H1 (cell line): Measurements from ENCODE around the gene CRP. TPM values are rescaled to one million over a fixed set of nuclear protein-coding genes. Genes with fewer than 3 reads are reported as not detected.

ENCODE experiments used
- CTCF ChIA-PET: fragments of 300-600 bp; sonication (Branson Sonifier 250); formaldehyde crosslinking; loops from one replicate; lab custom pipeline; 2021; ENCODE audit not compliant: partially characterized antibody; lab: Charles Lee
- POLR2A ChIA-PET: fragments of 300-600 bp; sonication (Branson Sonifier 250); formaldehyde crosslinking; loops from one replicate; lab custom pipeline; 2021; ENCODE audit warnings: inconsistent platforms; ENCODE audit not compliant: partially characterized antibody; lab: Charles Lee
- DNase-seq, 2 experiments: peaks; one replicate each; pipeline versions ENCODE4 v3.0.0 to v3.0.0-alpha.2; 2010 to 2022; ENCODE audit warnings: low spot score in 2 of 2, low read depth in 1 of 2, mixed read lengths in 1 of 2
- FAIRE-seq: peaks from 2 replicates; lab custom pipeline; 2011; peaks lifted over from hg19 to GRCh38; lab: Jason Lieb, UNC
- H2AFZ ChIP-seq: 2 replicates; pipeline ENCODE4 v1.8.1; 2012; ENCODE audit warnings: low read length, inconsistent platforms
- H2AK5ac ChIP-seq: 2 replicates; pipeline ENCODE4 v1.6.1; 2013; ENCODE audit warnings: low read depth, low read length
- H2BK120ac ChIP-seq: replicated peaks from 2 replicates; pipeline ENCODE3; 2013; ENCODE audit warnings: low read depth, low read length, inconsistent platforms
- H2BK12ac ChIP-seq: 2 replicates; pipeline ENCODE4 v1.6.1; 2013; ENCODE audit warnings: low read depth, low read length
- H2BK15ac ChIP-seq: 2 replicates; pipeline ENCODE4 v1.6.1; 2013; ENCODE audit warnings: low read length
- H2BK20ac ChIP-seq: 2 replicates; pipeline ENCODE4 v1.6.1; 2013; ENCODE audit warnings: low read length
- H2BK5ac ChIP-seq: 2 replicates; pipeline ENCODE4 v1.6.1; 2013; ENCODE audit warnings: low read depth, low read length
- H3K14ac ChIP-seq: 2 replicates; pipeline ENCODE4 v1.6.1; 2013; ENCODE audit warnings: inconsistent platforms; ENCODE audit not compliant: insufficient read length
- H3K18ac ChIP-seq: 2 replicates; pipeline ENCODE4 v1.6.1; 2013; ENCODE audit warnings: low read length; ENCODE audit errors: extremely low read depth
- H3K23ac ChIP-seq: 2 replicates; pipeline ENCODE4 v1.6.1; 2013; ENCODE audit warnings: inconsistent platforms; ENCODE audit not compliant: insufficient read length
- H3K23me2 ChIP-seq: 2 replicates; pipeline ENCODE4 v1.6.1; 2013; ENCODE audit warnings: low read depth, low read length
- H3K27ac ChIP-seq: 2 replicates; pipeline ENCODE4 v1.6.1; 2011; ENCODE audit warnings: low read depth, low read length, inconsistent platforms
- H3K27me3 ChIP-seq, 4 experiments: replicated peaks in 1 of 4; 1 replicate in 1 of 4; 2 replicates in 3 of 4; pipeline versions ENCODE4 v1.6.1 to v1.8.1; 2011 to 2013; ENCODE audit warnings: low read length in 3 of 4, mild to moderate bottlenecking in 3 of 4, inconsistent platforms in 2 of 4, mixed read lengths in 2 of 4, moderate library complexity in 1 of 4; ENCODE audit not compliant: control insufficient read depth in 3 of 4, insufficient read depth in 3 of 4; ENCODE audit errors: extremely low read depth in 1 of 4
- H3K36me3 ChIP-seq, 4 experiments: 2 replicates each; pipeline versions ENCODE4 v1.6.1 to v1.8.1; 2011 to 2013; ENCODE audit warnings: mild to moderate bottlenecking in 4 of 4, low read length in 3 of 4, moderate library complexity in 2 of 4, control low read depth in 1 of 4, inconsistent platforms in 1 of 4; ENCODE audit not compliant: insufficient read depth in 4 of 4, control insufficient read depth in 2 of 4
- H3K4ac ChIP-seq: replicated peaks from 2 replicates; pipeline ENCODE3; 2013; ENCODE audit warnings: low read length, low read depth, mixed read lengths, inconsistent platforms; ENCODE audit not compliant: insufficient read length
- H3K4me1 ChIP-seq, 4 experiments: replicated peaks in 1 of 4; 1 replicate in 1 of 4; 2 replicates in 3 of 4; pipeline versions ENCODE4 v1.6.1 to v1.8.1; 2011 to 2013; ENCODE audit warnings: low read length in 3 of 4, inconsistent platforms in 2 of 4, mixed read lengths in 1 of 4; ENCODE audit not compliant: insufficient read depth in 4 of 4, control insufficient read depth in 3 of 4
- H3K4me2 ChIP-seq, 2 experiments: 2 replicates each; pipeline versions ENCODE4 v1.6.1 to v1.8.1; 2011 to 2013; ENCODE audit warnings: low read depth in 2 of 2, low read length in 2 of 2, control low read depth in 1 of 2, inconsistent platforms in 1 of 2, mild to moderate bottlenecking in 1 of 2; ENCODE audit not compliant: insufficient read depth in 1 of 2
- H3K4me3 ChIP-seq, 4 experiments: fragments of 200-600, 300-600 bp in 1 of 4; sonication (generic), shearing (Covaris generic), sonication (Bioruptor Twin) in 1 of 4; 2 replicates each; pipeline versions ENCODE4 v1.5.1 to v1.8.1; 2011 to 2016; ENCODE audit warnings: low read length in 4 of 4, low read depth in 3 of 4, control low read depth in 2 of 4, inconsistent platforms in 2 of 4, mild to moderate bottlenecking in 2 of 4, mixed read lengths in 1 of 4, moderate library complexity in 1 of 4; ENCODE audit not compliant: insufficient read depth in 2 of 4; ENCODE audit errors: extremely low read depth in 1 of 4
- H3K56ac ChIP-seq: replicated peaks from 2 replicates; pipeline ENCODE3; 2013; ENCODE audit warnings: low read depth, mild to moderate bottlenecking, mixed read lengths, low read length, inconsistent platforms; ENCODE audit not compliant: insufficient read length
- H3K79me1 ChIP-seq: 2 replicates; pipeline ENCODE4 v1.6.1; 2013; ENCODE audit warnings: low read depth, low read length, control low read depth
- H3K79me2 ChIP-seq, 2 experiments: 2 replicates each; pipeline versions ENCODE4 v1.6.1 to v1.8.1; 2012 to 2013; ENCODE audit warnings: low read length in 2 of 2, mild to moderate bottlenecking in 2 of 2, inconsistent platforms in 1 of 2; ENCODE audit not compliant: insufficient read depth in 2 of 2, control insufficient read depth in 1 of 2
- H3K9ac ChIP-seq, 4 experiments: replicated peaks in 1 of 4; 1 replicate in 1 of 4; 2 replicates in 3 of 4; pipeline versions ENCODE4 v1.6.1 to v1.8.1; 2011 to 2013; ENCODE audit warnings: low read depth in 3 of 4, low read length in 3 of 4, control low read depth in 2 of 4, mild to moderate bottlenecking in 2 of 4, moderate library complexity in 2 of 4, inconsistent platforms in 1 of 4; ENCODE audit errors: extremely low read depth in 1 of 4
- H3K9me3 ChIP-seq, 2 experiments: 2 replicates each; pipeline versions ENCODE4 v1.6.1 to v1.8.1; 2012 to 2013; ENCODE audit warnings: mild to moderate bottlenecking in 2 of 2, moderate library complexity in 2 of 2, control low read depth in 1 of 2, inconsistent platforms in 1 of 2, low read depth in 1 of 2, low read length in 1 of 2, mixed read lengths in 1 of 2; ENCODE audit not compliant: insufficient read depth in 2 of 2
- H4K20me1 ChIP-seq, 2 experiments: replicated peaks in 1 of 2; 2 replicates each; pipeline versions ENCODE3 to v1.8.1; 2011 to 2013; ENCODE audit warnings: inconsistent platforms in 2 of 2, low read length in 2 of 2, mild to moderate bottlenecking in 1 of 2; ENCODE audit not compliant: insufficient read depth in 2 of 2, control insufficient read depth in 1 of 2
- H4K5ac ChIP-seq: 2 replicates; pipeline ENCODE4 v1.6.1; 2013; ENCODE audit warnings: low read length, low read depth, mixed read lengths, inconsistent platforms; ENCODE audit not compliant: insufficient read length
- H4K8ac ChIP-seq: 2 replicates; pipeline ENCODE4 v1.8.0; 2013; ENCODE audit warnings: mild to moderate bottlenecking, moderate library complexity, low read length, inconsistent platforms; ENCODE audit not compliant: insufficient read depth; ENCODE audit errors: extremely low read depth
- H4K91ac ChIP-seq: replicated peaks from 2 replicates; pipeline ENCODE3; 2013; ENCODE audit warnings: low read length, mixed read lengths, inconsistent platforms; ENCODE audit not compliant: insufficient read length
- HDAC2 ChIP-seq, 2 experiments: fragments of 300-600 bp in 1 of 2; sonication (generic) in 1 of 2; IDR thresholded peaks; 2 replicates each; pipeline ENCODE4 v1.6.1; 2011 to 2012; ENCODE audit warnings: low read depth in 2 of 2, low read length in 2 of 2, mild to moderate bottlenecking in 2 of 2, moderate library complexity in 2 of 2, borderline replicate concordance in 1 of 2, inconsistent platforms in 1 of 2
- JUN ChIP-seq: IDR thresholded peaks from 2 replicates; pipeline ENCODE4 v1.6.1; 2011; ENCODE audit warnings: low read depth, mild to moderate bottlenecking, improper control_type of control experiment, low read length
- MAFK ChIP-seq: IDR thresholded peaks from 2 replicates; pipeline ENCODE4 v1.6.1; 2012; ENCODE audit warnings: low read depth, mild to moderate bottlenecking, improper control_type of control experiment, low read length
- SIN3A ChIP-seq, 2 experiments: IDR thresholded peaks in 1 of 2; conservative IDR thresholded peaks in 1 of 2; 2 replicates each; pipeline ENCODE4 v1.6.1; 2011 to 2012; ENCODE audit warnings: low read length in 2 of 2, improper control_type of control experiment in 1 of 2, low read depth in 1 of 2, mild to moderate bottlenecking in 1 of 2
- WGBS, 2 experiments: shearing (Covaris generic) in 1 of 2; methylation state at CpG; one replicate each; pipeline versions ENCODE4 v1.1.6 to v1.1.7; 2013 to 2015; ENCODE audit warnings: low lambda C conversion rate in 2 of 2, mixed read lengths in 2 of 2, inconsistent platforms in 1 of 2, low coverage in 1 of 2, missing lambda C conversion rate in 1 of 2; ENCODE audit not compliant: insufficient replicate concordance in 2 of 2, insufficient coverage in 1 of 2, insufficient read length in 1 of 2; ENCODE audit errors: extremely low coverage in 1 of 2, missing lambda C conversion rate in 1 of 2; 5-methylcytosine and 5-hydroxymethylcytosine counted together
- polyA plus RNA-seq, 7 experiments: library from polyadenylated mRNA; depleted of rRNA in 3 of 7; stranded (reverse) in 5 of 7; unstranded in 2 of 7; fragments of >200 nt in 5 of 7; fragments of 200-250 nt in 2 of 7; gene quantifications; 1 replicate in 5 of 7; 2 replicates in 1 of 7; 4 replicates in 1 of 7; pipeline versions ENCODE4 v1.2.1 to v1.2.3, GENCODE V29; 2011 to 2013; ENCODE audit warnings: missing spikeins in 2 of 7, mixed read lengths in 2 of 7
- total RNA-seq: library from RNA; stranded (reverse); fragmentation: NEBNext Ultra II Directional; extraction: Animal tissue kit (Norgen Biotek cat#: 25700); gene quantifications from 2 replicates; pipeline ENCODE4 v1.2.1, GENCODE V29; 2021

Gene CRP
- total and polyA plus RNA-seq, 2 of the 8 experiments (the other 6 are each of a cell fraction or from before 2014, with no cell fraction given): not detected

GRCh38 chr1:159712080-159712479 is 2.3 kb downstream of the CRP start:
- H2BK20ac ChIP-seq: no peak overlapping the region
- H3K4me2 ChIP-seq: no peak overlapping the region
- H2BK12ac ChIP-seq: no peak overlapping the region
- no peak overlapping the region for H4K91ac ChIP-seq
- H4K8ac ChIP-seq: no peak overlapping the region
- H3K9ac ChIP-seq: no peak overlapping the region
- no peaks in the 10 kb centered on the region for H3K23me2 ChIP-seq
- ChIA-PET POLR2A (no interaction called here), CTCF (interaction anchor here (0.6 kb wide), 1 partner anchor 466 kb away, joined by 3 read pairs; no protein-coding TSS in a partner anchor)
- no peak for DNase-seq
- H2BK5ac ChIP-seq: no peak overlapping the region
- no peaks in the 10 kb centered on the region for H3K4me1 ChIP-seq
- no peak for FAIRE-seq
- H2BK15ac ChIP-seq: no peak overlapping the region
- no peak overlapping the region for H3K18ac ChIP-seq
- peaks cover 44 to 82% of the 10 kb centered on the region in 2 experiments for H3K9me3 ChIP-seq
- H3K14ac ChIP-seq: no peak overlapping the region
- no peak overlapping the region for H4K5ac ChIP-seq
- H2BK120ac ChIP-seq: no peak overlapping the region
- H3K79me2 ChIP-seq: no peaks in the 10 kb centered on the region
- H3K4me3 ChIP-seq: no peak overlapping the region
- H3K36me3 ChIP-seq: no peaks in the 10 kb centered on the region
- no peak overlapping the region for H3K56ac ChIP-seq
- WGBS, 2 experiments: 29% methylated on average over 1 of the region's 1 CpG; no CpG with 5 or more reads in 1 of the 2 experiments
- no peaks in the 10 kb centered on the region for H3K79me1 ChIP-seq
- no peak overlapping the region for H3K27ac ChIP-seq
- H2AK5ac ChIP-seq: no peak overlapping the region
- H3K27me3 ChIP-seq: no peaks in the 10 kb centered on the region
- no peak overlapping the region for H3K23ac ChIP-seq
- no peak overlapping the region for H3K4ac ChIP-seq
- H4K20me1 ChIP-seq: no peaks in the 10 kb centered on the region
- TF ChIP-seq JUN (no peak), HDAC2 (IDR thresholded peaks at IDR 0.05; ENCODE audit: borderline replicate concordance in 1 of 2, low read depth in 2 of 2, low read length in 2 of 2) (no peak), SIN3A (conservative IDR thresholded peaks at IDR 0.05 in 1 of 2, IDR thresholded peaks at IDR 0.05 in 1 of 2; ENCODE audit: low read depth in 1 of 2, low read length in 2 of 2) (no peak), MAFK (no peak)
- H2AFZ ChIP-seq: no peak overlapping the region
